NAMALWA (cell line): Measurements from ENCODE around the gene GNAS.
"Not testable (repeated sequence)": the region's sequence is repeated elsewhere in the genome, so short reads cannot be mapped to it uniquely, and the experiment has no call there.

Experiments
- DNase-seq: peaks from one replicate; pipeline ENCODE4 v3.0.0-alpha.2; 2015; ENCODE audit warnings: low spot score

GNAS gene

GRCh38 chr20:58932170-58932569, 79.7 kb downstream of the GNAS start:
- no peak for DNase-seq

DNA sequence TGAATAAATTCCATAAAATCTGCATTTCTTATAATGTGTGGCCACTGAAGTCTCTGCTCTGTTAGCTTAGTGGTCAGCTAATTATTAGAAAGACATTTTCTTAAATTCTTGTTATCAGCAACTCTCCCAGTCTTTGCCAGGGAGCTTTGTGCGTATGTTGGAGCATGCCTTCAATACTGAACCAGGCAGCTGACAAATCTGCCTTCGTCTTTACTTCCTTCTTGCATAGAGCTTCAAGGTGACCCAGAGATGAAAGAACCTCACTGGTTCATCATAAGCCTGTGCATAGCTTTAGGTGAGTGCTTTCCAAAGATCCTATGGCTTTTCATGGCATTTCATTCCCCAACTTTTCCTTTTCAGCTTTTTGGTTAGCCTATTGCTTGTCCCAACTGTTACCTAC, 85.6 kb downstream of the GNAS start:
- no peak for DNase-seq

- DNase-seq = peak; percentile 10
Observed at GRCh38 chr20:58938541-58938940, 86.0 kb downstream of the GNAS start.

GRCh38 chr20:58941471-58941870, 89.0 kb downstream of the GNAS start:
- no peak for DNase-seq

- no peak for DNase-seq
Observed at GRCh38 chr20:58942549-58942948, 90.0 kb downstream of the GNAS start.

- DNase-seq = no peak
Observed at GRCh38 chr20:58944610-58945009, 92.1 kb downstream of the GNAS start.

GRCh38 chr20:58945965-58946631, 93.6 kb downstream of the GNAS start:
- DNase-seq = no peak

- not testable (repeated sequence) for DNase-seq
Observed at GRCh38 chr20:58947797-58948388, 95.4 kb downstream of the GNAS start.

GRCh38 chr20:58950603-58951002, 98.1 kb downstream of the GNAS start:
- DNase-seq = no peak

DNA sequence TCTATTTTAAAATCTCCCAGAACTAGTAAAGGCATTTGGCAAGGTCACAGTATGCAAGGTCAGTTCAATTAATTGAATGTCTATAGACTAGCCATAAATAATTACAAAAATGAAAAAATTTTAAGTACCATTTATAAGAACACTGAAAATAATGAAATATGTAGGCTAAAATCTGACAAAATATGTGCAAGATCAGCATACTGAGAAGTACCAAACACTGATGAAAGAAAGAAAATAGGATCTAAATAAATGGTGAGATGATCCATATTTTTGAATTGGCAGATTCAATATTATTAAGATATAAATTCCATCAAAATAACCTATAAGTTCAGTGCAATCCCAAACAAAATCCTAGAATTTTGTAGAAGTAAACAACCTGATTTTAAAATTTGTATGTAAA, 100.5 kb downstream of the GNAS start:
- DNase-seq = no peak

DNA sequence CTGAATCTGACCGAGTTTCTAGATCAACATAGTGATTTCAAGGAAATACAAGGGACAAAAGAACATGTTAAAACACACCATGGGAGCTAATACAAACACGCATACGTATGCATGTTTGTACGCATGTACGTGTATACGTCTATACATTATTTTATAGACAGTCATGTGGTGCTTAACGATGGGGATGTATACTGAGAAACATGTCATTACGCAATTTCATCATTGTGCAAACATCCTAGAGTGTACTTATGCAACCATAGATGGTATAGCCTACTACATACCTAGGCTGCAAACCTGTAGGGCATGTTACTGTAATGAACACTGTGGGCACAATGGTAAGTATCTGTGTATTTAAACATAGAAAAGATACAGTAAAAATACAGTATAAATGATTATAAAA, 103.6 kb downstream of the GNAS start:
- no peak for DNase-seq

GRCh38 chr20:58959652-58960051, 107.1 kb downstream of the GNAS start:
- no peak for DNase-seq
